ENCODE measurements around the gene JARID2.

Gene JARID2

GRCh38 chr6:15361197-15361596 is 115.3 kb downstream of the JARID2 start:
- no peak for DNase-seq

- no peak for DNase-seq
Observed at GRCh38 chr6:15362274-15363160, 116.6 kb downstream of the JARID2 start.

DNA sequence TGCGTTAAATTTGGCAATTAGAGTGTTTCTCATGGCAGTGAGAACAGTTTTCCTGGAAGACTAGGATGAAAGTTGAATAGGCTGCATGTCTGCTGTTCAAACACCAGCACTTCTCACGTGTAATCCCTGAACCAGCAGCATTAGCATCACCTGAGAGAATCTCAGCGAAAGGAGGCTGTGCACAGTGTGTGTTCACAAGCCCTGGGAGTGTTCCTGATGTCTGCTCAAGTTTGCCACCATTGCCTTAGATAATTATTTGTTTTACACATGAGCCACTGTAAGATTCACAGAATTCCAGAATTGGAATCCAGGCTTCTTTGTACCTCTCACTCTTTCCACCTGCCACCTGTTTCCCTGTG is 117.3 kb downstream of the JARID2 start:
- DNase-seq = no peak

DNA sequence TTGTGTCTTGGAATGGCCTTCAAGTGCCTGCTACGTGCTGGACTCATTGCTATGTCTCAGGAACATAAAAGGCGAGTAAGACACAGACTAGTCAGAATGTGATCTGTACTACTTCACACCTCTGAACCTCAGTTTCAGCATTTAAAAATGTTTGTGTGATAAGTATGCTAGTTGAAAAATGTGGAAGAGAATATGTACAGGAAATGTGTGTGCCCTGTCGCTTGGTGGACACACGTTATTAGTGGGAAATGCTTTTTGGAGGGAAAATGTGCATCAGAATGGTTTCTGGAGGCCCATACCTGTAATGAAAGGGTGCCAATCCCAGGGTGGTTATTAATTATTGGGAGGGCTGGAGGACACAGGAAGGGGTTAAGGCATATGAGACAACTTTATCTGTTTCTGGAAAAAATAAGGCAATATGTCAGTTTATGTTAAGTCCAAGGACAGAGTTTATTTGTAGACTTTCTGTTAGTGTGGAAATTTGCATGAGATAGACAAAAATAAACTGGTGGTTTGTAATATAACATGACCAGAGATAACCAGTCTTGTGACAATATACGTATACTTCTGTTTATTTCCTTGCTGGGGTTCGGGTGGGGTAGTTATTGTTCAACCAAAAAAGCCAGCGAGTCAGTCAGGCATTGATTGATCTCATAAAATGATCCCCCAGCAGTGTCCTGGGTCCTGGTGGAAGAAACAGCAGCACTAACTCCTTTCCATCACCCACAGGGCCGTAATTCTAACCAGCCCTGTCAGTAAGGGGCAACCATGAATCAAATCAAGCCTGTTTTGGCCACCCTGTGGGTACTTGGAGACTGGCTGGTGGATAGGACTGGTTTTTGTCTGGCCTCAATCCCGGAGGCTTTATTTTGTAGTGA is 117.9 kb downstream of the JARID2 start:
- no peak for DNase-seq

DNA sequence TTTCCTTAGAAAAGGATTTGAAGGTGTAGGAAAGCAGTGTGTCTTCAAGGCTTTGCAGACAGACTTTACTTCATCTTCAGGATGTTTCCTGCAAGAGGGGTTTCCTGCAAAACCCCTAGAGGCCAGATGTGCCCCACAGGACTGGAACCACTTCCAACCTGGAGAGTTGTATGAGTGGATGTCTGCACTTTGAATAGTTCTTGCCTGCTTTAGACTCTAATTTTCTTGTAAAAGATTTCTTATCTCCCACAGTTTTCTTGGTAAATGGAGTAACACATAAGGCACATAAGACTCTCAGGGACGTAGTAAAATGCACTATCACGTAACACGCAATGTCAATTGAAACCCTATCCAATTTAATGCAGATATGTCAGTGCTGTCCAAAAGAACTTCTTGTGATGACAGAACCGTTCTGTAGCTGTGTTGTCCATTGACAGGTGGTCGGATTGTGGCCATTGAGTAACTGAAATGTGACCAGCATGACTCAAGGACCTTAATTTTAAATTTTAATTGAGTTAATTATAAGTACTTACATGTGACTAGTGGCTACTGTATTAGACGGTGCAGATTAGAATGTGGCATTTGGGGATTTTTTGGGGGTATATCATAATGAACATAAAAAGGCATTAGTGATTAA is 118.7 kb downstream of the JARID2 start:
- no peak for DNase-seq

DNA sequence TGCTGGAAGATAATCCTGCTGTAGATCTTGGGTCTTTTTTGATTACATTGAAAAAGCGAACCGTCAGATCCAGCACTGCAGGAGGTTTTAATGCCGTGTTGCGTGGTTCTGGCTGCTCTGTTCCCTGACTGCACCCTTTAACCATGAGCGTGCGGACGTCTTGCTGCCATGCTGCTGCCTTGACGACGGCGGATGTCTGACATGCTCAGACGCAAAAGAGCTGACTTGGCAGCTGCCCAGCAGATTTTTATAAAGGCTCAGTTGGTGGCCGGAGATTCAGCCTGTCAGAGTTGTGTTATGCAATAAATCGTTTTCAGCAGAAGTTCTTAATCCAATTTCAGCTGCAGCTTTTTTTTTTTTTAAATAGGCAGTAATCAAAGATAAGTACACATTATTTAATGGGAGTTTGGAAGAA is 119.4 kb downstream of the JARID2 start:
- no peak for DNase-seq

GRCh38 chr6:15366003-15366535 is 120.2 kb downstream of the JARID2 start:
- DNase-seq = no peak

DNA sequence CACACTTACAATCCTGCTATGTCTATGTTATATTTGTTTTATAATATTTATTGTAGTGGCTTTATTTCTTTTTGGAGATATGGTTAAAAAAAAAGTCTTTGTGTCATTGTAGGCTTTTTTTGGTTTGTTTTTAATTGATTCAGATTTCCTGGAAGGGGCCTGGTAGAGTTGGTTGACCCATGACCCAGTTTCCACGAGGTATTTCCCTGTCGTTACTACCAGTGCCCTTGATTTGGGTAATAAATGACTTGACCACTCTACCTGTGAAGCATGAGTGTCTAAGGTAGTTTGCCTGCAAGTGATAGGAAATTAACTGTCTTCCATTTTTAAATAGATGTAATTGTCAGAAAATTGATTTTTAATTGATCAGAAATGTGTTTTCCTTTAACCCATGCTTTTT is 121.0 kb downstream of the JARID2 start:
- no peak for DNase-seq

DNA sequence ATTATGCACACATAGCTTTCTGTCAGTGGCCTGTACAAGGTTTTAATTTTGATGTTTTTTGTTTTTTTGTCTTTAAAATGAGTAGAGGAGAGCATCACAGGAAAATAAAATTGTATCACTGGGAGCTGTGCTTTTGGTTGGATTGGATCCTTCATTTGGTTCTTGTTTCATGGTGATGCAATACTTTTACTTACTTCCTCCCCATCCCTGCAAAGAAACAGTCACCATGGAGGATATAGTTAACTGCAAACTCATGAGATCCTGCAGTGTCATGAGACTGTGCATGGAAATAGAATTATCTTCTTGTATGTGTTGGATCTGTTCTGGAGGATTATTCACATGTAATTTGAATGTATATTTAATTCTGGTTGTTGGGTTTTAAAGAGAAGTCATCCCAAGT is 122.3 kb downstream of the JARID2 start:
- no peak for DNase-seq

DNA sequence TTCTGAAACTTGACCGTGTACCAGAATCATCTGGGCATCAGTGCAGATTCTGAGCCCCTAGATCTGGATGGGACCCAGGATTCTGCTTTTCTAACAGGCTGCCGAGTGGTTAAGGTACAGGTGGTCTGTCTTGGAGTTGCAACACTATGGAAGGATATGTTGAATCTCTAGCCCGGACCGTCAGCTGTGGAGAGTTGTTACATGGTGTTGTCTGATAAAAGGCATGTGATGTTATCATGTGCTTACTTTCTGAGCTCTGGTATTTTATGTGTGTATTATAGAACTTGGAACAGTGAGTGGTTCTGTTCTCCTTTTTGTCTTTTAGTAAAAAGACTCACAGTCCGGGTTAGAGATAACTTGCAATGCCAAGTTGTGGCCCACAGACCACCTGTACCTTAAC is 123.0 kb downstream of the JARID2 start:
- no peak for DNase-seq

- no peak for DNase-seq
Observed at GRCh38 chr6:15369838-15370237, 124.0 kb downstream of the JARID2 start.

- no peak for DNase-seq
Observed at GRCh38 chr6:15370733-15371671, 125.1 kb downstream of the JARID2 start.

- no peak for DNase-seq
Observed at GRCh38 chr6:15372932-15373331, 127.1 kb downstream of the JARID2 start.

GRCh38 chr6:15374119-15374518 is 128.2 kb downstream of the JARID2 start:
- DNase-seq = no peak

GRCh38 chr6:15375018-15375417 is 129.1 kb downstream of the JARID2 start:
- no peak for DNase-seq

GRCh38 chr6:15375638-15376290 is 129.9 kb downstream of the JARID2 start:
- DNase-seq = no peak

DNA sequence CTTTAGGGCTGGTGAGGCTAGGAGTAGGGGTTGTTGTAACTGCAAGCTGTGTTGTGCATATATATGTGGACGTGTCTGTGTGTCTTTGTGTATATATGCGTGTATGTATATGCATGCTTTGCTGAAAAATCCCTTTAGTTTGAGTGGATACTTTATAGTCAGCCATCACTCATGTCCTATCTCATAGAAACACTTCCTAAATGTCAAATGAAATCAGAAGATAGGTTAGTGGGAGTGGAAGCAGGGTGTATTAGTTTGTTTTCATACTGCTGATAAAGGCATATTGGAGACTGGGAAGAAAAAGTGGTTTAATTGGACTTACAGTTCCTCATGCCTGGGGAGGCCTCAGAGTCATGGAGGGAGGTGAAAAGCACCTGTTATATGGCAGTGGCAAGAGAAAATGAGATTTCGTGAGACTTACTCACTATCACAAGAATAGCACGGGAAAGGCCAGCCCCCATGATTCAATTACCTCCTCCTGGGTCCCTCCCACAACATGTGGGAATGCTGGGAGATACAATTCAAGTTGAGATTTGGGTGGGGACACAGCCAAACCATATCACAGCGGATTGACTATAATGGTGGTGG is 131.1 kb downstream of the JARID2 start:
- no peak for DNase-seq

DNA sequence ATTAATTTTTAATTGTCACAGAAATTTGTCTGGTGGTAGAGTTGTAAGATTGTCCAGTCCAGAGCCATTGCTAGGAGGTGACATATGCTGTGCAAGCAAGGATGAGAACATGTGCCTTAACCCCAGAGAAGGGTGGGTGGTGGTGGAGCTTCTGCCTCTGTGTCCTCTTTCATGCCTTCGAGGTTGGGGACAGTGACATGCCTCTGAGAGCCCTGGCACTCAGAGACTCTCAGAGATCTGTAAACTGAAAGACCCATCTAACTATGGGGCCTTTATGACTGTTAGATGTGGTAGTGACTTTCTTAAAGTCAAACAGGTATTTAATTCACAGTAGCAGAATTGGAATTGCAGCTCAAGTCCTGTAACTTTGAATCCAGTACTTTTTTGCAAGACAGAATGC is 132.4 kb downstream of the JARID2 start:
- DNase-seq = no peak

DNA sequence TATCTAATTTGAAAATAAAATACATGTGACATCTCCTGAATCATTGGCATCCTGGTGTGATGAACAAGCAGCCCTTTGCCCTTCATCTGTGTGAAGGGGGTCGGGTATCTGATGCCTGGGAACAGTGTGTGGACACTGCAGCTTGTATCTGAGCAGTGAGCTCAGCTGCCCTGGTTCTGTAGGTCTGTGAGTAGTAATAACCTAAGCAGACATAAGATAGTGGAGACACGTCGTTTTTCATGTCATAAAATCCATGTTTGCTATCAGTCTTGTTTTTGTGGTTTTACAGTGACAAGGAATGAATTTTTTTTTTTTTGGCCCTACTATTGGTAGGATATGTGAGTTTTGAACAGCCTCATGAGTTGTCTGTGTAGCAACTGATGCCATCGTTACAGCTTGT is 133.0 kb downstream of the JARID2 start:
- no peak for DNase-seq

- no peak for DNase-seq
Observed at GRCh38 chr6:15380351-15380750, 134.5 kb downstream of the JARID2 start.

DNA sequence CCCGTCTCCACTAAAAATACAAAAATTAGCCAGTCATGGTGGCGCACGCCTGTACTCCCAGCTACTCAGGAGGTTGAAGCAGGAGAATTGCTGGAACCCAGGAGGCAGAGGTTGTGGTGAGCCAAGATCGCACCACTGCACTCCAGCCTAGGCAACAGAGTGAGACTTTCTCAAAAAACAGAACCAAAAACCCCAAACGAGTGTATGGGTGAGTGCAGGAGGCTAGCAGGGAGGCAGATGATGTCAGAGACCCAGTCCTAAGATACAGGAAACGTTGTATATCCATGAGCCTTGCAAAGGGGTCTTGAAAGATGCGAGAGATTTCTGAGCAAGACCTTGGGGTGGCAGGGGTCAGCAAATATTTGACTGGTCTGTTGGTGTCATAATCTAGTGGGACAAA is 136.2 kb downstream of the JARID2 start:
- DNase-seq = no peak

Measured in RPMI8226 (cell line).